SK-N-MC (cell line): ENCODE measurements around the gene IRF8.
"Not testable (repeated sequence)": the region's sequence is repeated elsewhere in the genome, so short reads cannot be mapped to it uniquely, and the experiment has no call there.

Source experiments
- DNase-seq: peaks from one replicate; pipeline ENCODE4 v3.0.0-alpha.2; 2011; ENCODE audit warnings: low read depth, low spot score
- H3K27ac ChIP-seq: fragments of 200-600 bp; sonication (generic); 2 replicates; pipeline ENCODE4 v1.5.1; 2016; ENCODE audit warnings: mixed run types
- H3K36me3 ChIP-seq: fragments of 200-600 bp; sonication (generic); 2 replicates; pipeline ENCODE4 v1.6.1; 2017; ENCODE audit warnings: antibody characterized with exemption, low read length, mixed read lengths; ENCODE audit not compliant: insufficient read depth
- H3K4me3 ChIP-seq: fragments of 200-600 bp; sonication (generic); 2 replicates; pipeline ENCODE4 v1.5.1; 2016
- H3K9ac ChIP-seq: fragments of 200-600 bp; sonication (generic); 2 replicates; pipeline ENCODE4 v1.8.0; 2017; ENCODE audit warnings: mixed run types, mixed read lengths; ENCODE audit not compliant: insufficient read length
- H3K9me3 ChIP-seq: fragments of 200-600 bp; sonication (generic); 2 replicates; pipeline ENCODE4 v1.6.1; 2017; ENCODE audit warnings: low read depth, mild to moderate bottlenecking, antibody characterized with exemption, low read length, moderate library complexity, mixed read lengths
- EZH2 ChIP-seq: fragments of 200-600 bp; sonication (generic); IDR thresholded peaks from one replicate; pipeline ENCODE4 v1.6.1; 2017; ENCODE audit warnings: antibody characterized with exemption
- FOXP2 ChIP-seq: optimal IDR thresholded peaks from 2 replicates; pipeline ENCODE3; 2011; ENCODE audit warnings: mild to moderate bottlenecking, moderate library complexity; ENCODE audit not compliant: insufficient read depth; ENCODE audit errors: extremely low read length, control extremely low read depth
- POLR2AphosphoS5 ChIP-seq: IDR thresholded peaks from 2 replicates; pipeline ENCODE4 v1.6.1; 2012; ENCODE audit warnings: mild to moderate bottlenecking, low read depth, low read length, borderline replicate concordance

IRF8 gene

DNA sequence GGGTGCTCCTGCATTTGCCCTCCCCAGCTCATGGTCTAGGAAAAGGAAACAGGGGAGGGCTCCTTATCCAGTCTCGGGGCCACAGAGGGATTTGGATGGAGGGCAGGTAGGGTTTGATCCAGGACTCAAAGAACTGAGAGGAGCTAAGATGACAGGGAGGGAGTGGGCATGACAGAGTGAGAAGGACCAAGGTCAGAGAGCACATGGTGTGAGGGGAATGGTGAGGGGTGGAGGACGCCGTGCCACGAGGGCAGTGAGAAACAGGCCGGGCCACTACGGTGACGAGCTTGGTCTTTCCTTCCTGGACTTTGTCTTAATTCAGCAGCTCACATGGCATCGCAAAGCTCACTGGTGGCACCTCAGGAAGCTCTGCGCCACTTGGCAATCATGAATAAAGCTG lies 35.2 kb downstream of the IRF8 start:
- Histone ChIP-seq H3K4me3 (no peak overlapping the region), H3K9ac (no peak overlapping the region), H3K36me3 (no peaks in the 10 kb centered on the region), H3K27ac (no peak overlapping the region), H3K9me3 (no peaks in the 10 kb centered on the region)
- no peak for TF ChIP-seq FOXP2
- no peak for TF ChIP-seq POLR2AphosphoS5
- TF ChIP-seq EZH2, result no peak
- DNase-seq, result no peak

DNA sequence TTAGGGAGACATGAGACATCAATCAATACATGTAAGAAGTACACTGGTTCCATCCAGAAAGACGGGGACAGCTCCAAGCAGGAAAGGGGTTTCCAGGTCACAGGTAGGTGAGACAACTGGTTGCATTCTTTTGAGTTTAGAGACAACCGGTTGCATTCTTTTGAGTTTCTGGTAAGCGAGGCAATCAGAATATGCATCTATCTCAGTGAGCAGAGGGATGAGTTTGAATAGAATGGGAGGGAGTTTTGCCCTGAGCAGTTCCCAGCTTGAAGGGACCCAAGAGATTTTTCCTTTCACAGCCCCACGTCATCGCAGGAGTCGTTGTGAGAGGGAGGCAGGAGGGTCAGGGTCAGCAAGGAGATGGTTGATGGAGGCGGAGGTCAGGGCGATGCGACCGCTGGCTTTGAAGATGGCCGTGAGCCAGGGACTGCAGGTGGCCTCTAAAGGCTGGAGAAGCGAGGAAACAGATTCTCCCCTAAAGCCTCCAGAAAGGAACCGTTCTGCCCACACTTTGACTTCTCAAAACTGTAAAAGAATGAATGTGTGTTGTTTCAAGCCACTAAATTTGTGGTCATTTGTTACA lies 36.5 kb downstream of the IRF8 start:
- Histone ChIP-seq H3K9me3 (no peaks in the 10 kb centered on the region), H3K9ac (no peak overlapping the region), H3K4me3 (no peak overlapping the region), H3K27ac (no peak overlapping the region), H3K36me3 (no peaks in the 10 kb centered on the region)
- DNase-seq, result no peak
- no peak for TF ChIP-seq POLR2AphosphoS5
- no peak for TF ChIP-seq EZH2
- TF ChIP-seq FOXP2, result no peak

- H3K36me3 ChIP-seq, result no peaks in the 10 kb centered on the region
- H3K4me3 ChIP-seq, result no peak overlapping the region
- H3K9ac ChIP-seq, result no peak overlapping the region
- DNase-seq, result no peak
- no peaks in the 10 kb centered on the region for H3K9me3 ChIP-seq
- H3K27ac ChIP-seq, result no peak overlapping the region
- no peak for TF ChIP-seq EZH2
- TF ChIP-seq FOXP2, result no peak
- TF ChIP-seq POLR2AphosphoS5, result no peak
Measured at GRCh38 chr16:85935974-85936760, 37.2 kb downstream of the IRF8 start.

DNA sequence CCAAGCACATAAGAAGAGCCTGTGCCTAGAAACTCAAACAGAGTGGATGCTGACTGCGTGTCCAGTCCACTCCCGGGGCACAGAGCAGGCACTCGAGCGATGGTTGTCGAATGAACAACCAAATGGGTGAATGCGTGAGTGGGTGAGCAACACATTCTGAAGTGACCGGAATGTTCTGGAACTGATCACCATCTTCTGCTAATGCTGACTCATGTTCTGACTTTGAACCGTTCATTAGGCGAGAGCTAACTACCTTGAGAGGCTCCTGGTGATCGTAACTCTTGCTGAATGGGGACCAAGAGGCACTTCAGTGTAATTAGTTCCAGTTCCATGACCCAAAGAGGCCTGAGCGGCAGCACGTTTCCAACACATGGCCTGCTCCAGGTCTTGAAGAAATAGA lies 37.9 kb downstream of the IRF8 start:
- no peak for DNase-seq
- Histone ChIP-seq H3K4me3 (no peak overlapping the region), H3K9me3 (no peaks in the 10 kb centered on the region), H3K36me3 (no peaks in the 10 kb centered on the region), H3K9ac (no peak overlapping the region), H3K27ac (no peak overlapping the region)
- TF ChIP-seq POLR2AphosphoS5, result no peak
- TF ChIP-seq EZH2, result no peak
- no peak for TF ChIP-seq FOXP2

DNA sequence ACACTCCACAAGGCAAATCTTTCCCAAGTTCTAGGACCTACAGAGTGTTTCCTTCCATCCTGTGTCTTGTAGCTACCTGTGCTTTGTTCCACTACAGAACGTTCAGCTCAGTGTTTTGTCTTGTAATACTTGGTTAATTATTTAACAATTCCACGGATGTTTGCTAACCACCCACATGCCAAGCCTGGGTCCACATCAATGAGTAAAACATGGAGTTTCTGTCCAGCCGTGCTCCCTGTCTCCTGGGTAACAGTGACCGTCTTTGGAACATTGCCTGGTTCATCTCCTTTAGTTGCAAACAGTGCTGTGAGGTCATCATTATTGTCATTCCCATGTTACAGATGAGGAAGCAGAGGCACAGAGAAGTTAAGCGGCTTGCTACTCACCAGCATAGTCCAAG lies 41.3 kb downstream of the IRF8 start:
- Histone ChIP-seq H3K36me3 (no peaks in the 10 kb centered on the region), H3K4me3 (no peak overlapping the region), H3K9me3 (no peaks in the 10 kb centered on the region), H3K9ac (no peak overlapping the region), H3K27ac (no peak overlapping the region)
- no peak for DNase-seq
- no peak for TF ChIP-seq FOXP2
- TF ChIP-seq POLR2AphosphoS5, result no peak
- no peak for TF ChIP-seq EZH2

GRCh38 chr16:85941863-85942644 lies 43.1 kb downstream of the IRF8 start:
- Histone ChIP-seq H3K9me3 (no peaks in the 10 kb centered on the region), H3K4me3 (no peak overlapping the region), H3K27ac (no peak overlapping the region), H3K36me3 (no peaks in the 10 kb centered on the region), H3K9ac (no peak overlapping the region)
- TF ChIP-seq POLR2AphosphoS5 (no peak), EZH2 (no peak), FOXP2 (no peak)
- DNase-seq, result no peak

GRCh38 chr16:85942659-85943058 lies 43.7 kb downstream of the IRF8 start:
- H3K27ac ChIP-seq, H3K4me3 ChIP-seq, DNase-seq, H3K36me3 ChIP-seq, H3K9ac ChIP-seq, H3K9me3 ChIP-seq: not testable (repeated sequence)

GRCh38 chr16:85943711-85944110 lies 44.7 kb downstream of the IRF8 start:
- TF ChIP-seq POLR2AphosphoS5 (no peak), EZH2 (no peak), FOXP2 (no peak)
- Histone ChIP-seq H3K9me3 (no peaks in the 10 kb centered on the region), H3K9ac (no peak overlapping the region), H3K27ac (no peak overlapping the region), H3K4me3 (no peak overlapping the region), H3K36me3 (no peaks in the 10 kb centered on the region)
- DNase-seq, result no peak
